HG02610 (cell line): ENCODE measurements around the gene SERPINE1.
A peak's percentile ranks its signal among the peaks of the same experiment; 100 is the strongest.
"Not testable (repeated sequence)": the region's sequence is repeated elsewhere in the genome, so short reads cannot be mapped to it uniquely, and the experiment has no call there.

Source experiments
- ATAC-seq: cut with Tn5 transposase; IDR thresholded peaks from one replicate; pipeline ENCODE4 v1.9.1; 2021; ENCODE audit warnings: mild to moderate bottlenecking, moderate library complexity; ENCODE audit not compliant: unreplicated experiment

Gene SERPINE1

DNA sequence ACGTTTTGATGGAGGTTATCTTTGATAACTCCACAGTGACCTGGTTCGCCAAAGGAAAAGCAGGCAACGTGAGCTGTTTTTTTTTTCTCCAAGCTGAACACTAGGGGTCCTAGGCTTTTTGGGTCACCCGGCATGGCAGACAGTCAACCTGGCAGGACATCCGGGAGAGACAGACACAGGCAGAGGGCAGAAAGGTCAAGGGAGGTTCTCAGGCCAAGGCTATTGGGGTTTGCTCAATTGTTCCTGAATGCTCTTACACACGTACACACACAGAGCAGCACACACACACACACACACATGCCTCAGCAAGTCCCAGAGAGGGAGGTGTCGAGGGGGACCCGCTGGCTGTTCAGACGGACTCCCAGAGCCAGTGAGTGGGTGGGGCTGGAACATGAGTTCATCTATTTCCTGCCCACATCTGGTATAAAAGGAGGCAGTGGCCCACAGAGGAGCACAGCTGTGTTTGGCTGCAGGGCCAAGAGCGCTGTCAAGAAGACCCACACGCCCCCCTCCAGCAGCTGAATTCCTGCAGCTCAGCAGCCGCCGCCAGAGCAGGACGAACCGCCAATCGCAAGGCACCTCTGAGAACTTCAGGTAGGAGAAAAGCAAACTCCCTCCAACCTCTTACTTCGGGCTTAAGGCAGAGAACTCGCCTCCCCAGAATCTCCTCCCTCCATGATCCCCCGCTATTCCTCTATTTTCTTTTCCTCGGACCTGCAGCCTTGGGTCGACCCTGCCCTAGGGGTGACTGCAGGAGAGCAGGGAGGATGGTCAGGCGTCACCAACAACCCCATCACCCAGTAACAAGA, at the start of gene SERPINE1:
Gene SERPINE1 (plus strand): TSS at position 454 of the 809 bp plus-strand sequence. CDS start 1,290 bp downstream, outside the sequence.
- ATAC-seq: no peak

GRCh38 chr7:101077303-101078086, 49.4 kb upstream of the SERPINE1 start:
- ATAC-seq: peak; percentile 83

- ATAC-seq: no peak
Observed at GRCh38 chr7:101081432-101081831, 45.5 kb upstream of the SERPINE1 start.

GRCh38 chr7:101084865-101085161, 42.1 kb upstream of the SERPINE1 start:
- no peak for ATAC-seq

DNA sequence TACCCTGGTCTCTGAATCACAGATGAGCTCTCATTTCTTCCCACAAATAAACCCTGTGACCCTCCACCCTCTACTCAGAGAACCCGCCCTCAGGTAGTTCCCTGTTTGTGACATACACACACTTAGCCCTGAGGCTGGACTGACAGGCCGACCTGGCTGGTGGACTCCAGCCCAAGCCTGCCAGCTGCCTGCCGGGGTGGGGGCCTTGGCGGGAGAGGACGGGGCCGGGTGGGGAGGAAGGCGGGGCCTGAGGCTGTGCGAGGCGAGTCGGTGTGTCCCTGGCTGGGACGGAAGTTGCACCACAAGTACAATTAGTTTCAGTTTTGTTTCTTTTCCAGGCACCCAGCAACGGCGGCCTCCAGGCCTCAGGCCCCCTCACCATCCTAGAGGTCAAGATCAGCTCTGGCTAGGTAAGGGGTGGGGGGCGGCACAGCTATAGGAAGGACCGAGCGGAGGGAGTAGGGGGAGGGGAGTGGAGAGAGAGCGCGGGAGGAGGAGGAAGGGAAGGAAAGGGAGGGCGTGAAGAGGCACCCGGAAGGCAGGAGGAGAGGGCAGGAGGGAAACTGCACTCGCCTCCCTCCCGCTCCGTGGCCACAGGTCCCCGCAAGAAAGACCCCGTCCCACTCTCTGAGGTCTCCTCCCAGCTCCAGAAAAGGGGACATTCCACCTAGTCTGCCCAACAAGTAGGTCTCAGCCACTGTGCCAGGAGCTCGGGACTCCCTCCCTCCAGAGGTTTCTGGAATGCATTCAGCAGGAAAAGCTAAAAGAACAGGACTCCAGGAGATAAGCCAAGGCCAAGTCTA, 41.5 kb upstream of the SERPINE1 start, which contains the start of gene TRIM56:
Gene TRIM56 (plus strand): TSS at position 320 of the 803 bp plus-strand sequence. CDS start 1,832 bp downstream, outside the sequence.
- ATAC-seq: peak; percentile 76

GRCh38 chr7:101087334-101088068, 39.4 kb upstream of the SERPINE1 start:
- ATAC-seq: no peak

DNA sequence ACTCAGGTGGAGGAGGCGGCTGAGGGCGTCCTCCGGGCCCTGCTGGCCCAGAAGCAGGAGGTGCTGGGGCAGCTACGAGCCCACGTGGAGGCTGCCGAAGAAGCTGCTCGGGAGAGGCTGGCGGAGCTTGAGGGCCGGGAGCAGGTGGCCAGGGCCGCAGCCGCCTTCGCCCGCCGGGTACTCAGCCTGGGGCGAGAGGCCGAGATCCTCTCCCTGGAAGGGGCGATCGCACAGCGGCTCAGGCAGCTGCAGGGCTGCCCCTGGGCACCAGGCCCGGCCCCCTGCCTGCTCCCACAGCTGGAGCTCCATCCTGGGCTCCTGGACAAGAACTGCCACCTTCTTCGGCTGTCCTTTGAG, 38.9 kb upstream of the SERPINE1 start:
- no peak for ATAC-seq

DNA sequence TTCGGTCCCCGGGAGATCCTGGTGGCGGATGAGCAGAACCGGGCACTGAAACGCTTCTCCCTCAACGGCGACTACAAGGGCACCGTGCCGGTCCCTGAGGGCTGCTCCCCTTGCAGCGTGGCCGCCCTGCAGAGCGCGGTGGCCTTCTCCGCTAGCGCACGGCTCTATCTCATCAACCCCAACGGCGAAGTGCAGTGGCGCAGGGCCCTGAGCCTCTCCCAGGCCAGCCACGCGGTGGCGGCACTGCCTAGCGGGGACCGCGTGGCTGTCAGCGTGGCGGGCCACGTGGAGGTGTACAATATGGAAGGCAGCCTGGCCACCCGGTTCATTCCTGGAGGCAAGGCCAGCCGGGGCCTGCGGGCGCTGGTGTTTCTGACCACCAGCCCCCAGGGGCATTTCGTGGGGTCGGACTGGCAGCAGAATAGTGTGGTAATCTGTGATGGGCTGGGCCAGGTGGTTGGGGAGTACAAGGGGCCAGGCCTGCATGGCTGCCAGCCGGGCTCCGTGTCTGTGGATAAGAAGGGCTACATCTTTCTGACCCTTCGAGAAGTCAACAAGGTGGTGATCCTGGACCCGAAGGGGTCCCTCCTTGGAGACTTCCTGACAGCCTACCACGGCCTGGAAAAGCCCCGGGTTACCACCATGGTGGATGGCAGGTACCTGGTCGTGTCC, 37.9 kb upstream of the SERPINE1 start:
- ATAC-seq: no peak

GRCh38 chr7:101089876-101090275, 37.0 kb upstream of the SERPINE1 start:
- ATAC-seq: no peak

GRCh38 chr7:101092266-101092905, 34.5 kb upstream of the SERPINE1 start:
- ATAC-seq: not testable (repeated sequence)

DNA sequence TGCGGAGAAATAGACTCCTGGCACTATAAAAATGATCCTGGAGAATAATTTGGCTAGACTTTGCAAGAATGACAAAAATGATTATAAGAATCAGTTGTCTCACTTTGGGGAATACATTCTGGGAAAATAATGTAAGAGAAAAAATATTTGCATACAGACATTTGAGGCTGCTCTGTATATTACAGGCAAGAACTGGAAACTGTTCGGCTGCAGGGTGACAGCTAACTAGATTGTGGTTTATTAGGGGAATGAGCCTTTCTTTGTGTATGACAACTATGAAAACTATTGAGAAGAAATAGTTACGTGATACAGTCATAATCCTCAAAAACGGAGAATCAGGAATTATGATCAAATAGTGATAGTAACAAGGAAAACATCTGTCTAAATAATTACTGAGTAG, 33.0 kb upstream of the SERPINE1 start:
- no peak for ATAC-seq

DNA sequence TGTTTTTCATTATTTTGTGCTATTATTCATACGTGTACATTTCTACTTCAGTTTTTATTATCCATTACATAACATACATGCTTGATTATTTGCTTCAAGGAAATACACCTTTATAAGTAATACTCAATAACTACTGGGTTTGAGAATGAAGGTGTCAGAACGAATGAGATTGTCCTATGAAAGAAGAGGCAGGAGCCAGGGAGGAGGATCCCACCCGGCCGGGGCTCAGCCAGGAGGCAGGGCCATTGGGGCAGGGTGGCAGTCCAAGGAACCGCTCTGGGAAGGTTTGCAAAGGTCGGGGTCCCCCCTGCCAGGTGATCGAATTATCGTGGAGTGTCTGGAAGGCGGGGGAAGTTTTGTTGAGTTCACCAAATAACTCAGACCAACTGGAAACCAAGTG, 32.5 kb upstream of the SERPINE1 start:
- no peak for ATAC-seq

GRCh38 chr7:101094791-101095375, 32.0 kb upstream of the SERPINE1 start:
- no peak for ATAC-seq

GRCh38 chr7:101096331-101096956, 30.5 kb upstream of the SERPINE1 start:
- ATAC-seq: no peak

DNA sequence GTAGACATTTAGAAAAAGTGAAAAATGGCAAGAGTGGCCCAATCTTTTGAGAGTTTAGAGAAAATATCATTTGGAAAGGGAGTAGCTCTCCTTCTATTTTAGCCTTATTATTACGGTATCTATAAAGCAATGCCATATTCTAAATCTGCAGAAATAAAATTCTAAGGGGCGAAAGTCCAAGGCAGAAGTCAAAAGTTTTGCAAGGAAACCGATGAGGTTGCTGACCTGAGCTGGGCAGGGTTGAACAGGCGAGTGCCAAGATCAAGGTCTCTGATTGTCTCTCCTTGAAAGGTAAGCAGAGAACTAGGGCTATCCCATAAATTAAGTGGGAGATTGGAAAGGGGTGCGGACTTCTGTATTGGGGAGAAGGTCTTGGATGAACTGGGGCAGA, 30.0 kb upstream of the SERPINE1 start:
- ATAC-seq: no peak

DNA sequence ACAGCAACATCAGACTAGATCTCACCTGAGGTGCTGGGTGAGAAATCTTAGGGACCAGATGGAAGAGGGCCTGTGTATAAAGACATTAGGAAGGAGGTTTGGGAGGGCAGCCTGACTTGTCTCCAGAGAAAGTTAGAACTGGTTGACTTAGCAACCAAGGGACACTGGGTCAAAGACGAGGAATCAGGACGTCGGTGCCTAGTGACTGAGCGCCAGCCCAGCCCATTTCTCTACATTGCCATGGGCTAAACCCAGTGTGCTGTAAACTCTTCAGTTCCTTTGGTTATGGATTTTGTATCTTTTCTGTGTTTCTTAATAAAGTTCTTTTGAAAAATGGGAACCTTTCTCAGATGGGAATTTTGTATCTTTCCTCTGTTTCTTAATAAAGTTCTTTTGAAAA, 29.3 kb upstream of the SERPINE1 start:
- no peak for ATAC-seq

DNA sequence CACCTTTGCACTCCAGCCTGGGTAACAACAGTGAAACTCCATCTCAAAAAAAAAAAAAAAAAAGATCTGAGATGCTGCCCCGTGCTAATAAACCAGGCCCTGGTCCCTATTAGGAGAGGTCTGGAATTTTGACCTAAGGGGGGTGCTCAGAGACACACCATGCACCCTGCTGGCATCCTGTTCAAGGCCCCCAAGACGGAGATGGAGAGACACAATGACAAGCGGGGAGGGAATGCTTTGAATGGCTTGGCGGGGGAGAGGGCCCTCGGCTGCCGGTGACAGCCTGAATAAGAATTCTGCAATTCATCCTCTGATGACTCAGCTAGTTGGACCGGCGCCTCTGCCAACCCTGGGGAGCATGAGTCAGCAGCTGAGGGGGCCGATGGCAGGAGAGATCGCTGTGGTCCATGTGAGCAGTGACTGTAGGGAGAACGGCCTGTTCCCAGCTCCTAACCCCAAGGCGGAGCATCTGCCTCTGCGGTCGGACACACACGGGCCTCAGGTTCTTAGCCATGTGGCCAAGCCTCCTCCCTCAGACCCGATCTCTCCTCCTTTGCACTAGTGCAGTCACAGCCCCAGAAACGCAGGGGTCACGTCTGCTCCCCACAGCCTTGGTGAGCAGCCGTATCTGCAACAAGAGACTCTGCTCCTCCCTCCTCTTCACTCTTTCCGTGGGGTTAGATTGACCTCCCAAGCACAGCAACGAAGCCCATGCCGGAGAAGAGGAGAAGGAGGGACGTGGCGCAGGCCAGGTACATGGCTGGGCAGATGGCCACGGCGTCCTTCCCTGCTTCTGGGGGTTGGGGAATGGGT, 26.7 kb upstream of the SERPINE1 start:
- ATAC-seq: peak; percentile 54
